LNCAP (cell line): ENCODE data around the gene TMEM80.

Experiments
- CTCF ChIP-seq: fragments of 450-650 bp; IDR thresholded peaks from 2 replicates; pipeline ENCODE4 v1.5.1; 2017; ENCODE audit warnings: mild to moderate bottlenecking

Gene TMEM80

DNA sequence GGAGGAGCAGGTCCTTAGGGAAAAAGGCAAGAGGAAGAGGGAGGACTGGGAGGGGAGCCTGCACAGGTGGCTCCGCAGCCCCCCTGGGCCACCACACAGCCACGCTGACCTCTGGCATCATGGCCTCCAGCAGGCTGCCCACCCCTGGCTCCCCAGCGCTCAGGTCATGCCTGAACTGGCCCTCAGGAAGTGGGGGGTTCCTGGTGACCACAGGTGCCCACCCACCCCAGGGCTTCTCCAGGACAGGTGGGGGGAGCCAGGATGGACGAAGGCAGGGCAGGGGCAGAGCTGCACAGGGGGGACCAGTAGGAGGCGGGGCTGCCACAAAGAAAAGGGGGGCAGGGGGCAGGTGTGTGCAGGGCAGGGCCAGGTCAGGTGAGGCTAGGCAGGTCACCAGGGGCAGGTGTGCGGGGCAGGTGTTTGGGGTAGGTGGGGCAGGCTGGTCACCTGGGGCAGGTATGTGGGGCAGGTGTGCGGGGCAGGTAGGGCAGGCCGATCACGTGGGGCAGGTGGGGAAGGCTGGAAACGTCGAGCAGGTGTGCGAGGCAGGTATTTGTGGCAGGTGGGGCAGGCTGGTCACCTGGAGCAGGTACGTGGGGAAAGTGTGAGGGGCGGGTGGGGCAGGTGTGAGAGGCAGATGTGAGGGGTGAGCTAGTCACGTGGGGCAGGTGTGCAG is 1.6 kb upstream of the TMEM80 start:
- TF ChIP-seq CTCF: no peak

- TF ChIP-seq CTCF: no peak
These were observed 891 bp upstream of the TMEM80 start, which contains the start of gene DEAF1 for GRCh38 chr11:694563-695287. TSS of gene DEAF1 (minus strand) at chr11:695222. CDS start at chr11:695047, 175 bp downstream.

GRCh38 chr11:695288-695537 is 403 bp upstream of the TMEM80 start:
- no peak for TF ChIP-seq CTCF

- TF ChIP-seq CTCF: no peak
These were observed 1.4 kb downstream of the TMEM80 start for GRCh38 chr11:696955-697491.

- TF ChIP-seq CTCF: no peak
These were observed 2.2 kb downstream of the TMEM80 start for GRCh38 chr11:697811-698311.

GRCh38 chr11:698493-699115 is 3.0 kb downstream of the TMEM80 start:
- TF ChIP-seq CTCF: no peak

GRCh38 chr11:699116-699508 is 3.5 kb downstream of the TMEM80 start:
- TF ChIP-seq CTCF: no peak
